Measurements from ENCODE around the gene ZKSCAN8. TPM values are rescaled to one million over a fixed set of nuclear protein-coding genes. Genes with fewer than 3 reads are reported as not detected.
A peak's percentile ranks its signal among the peaks of the same experiment; 100 is the strongest.
"Not testable (repeated sequence)": the region's sequence is repeated elsewhere in the genome, so short reads cannot be mapped to it uniquely, and the experiment has no call there.

The ZKSCAN8 gene
- total RNA-seq (10 to 100 TPM; 25.7 to 36.3 TPM), polyA plus RNA-seq (ENCODE audit: insufficient read length in 2 of 2) (10 to 100 TPM; 22.0 to 28.2 TPM)
- long read RNA-seq, donor 1, full-length matches to known transcripts: 5 of 5 reads
- long read RNA-seq, donor 1, partial matches to known transcripts: 0 of 5 reads
- long read RNA-seq, donor 1, other reads (novel, unspliced or antisense): 0 of 5 reads
- long read RNA-seq, donor 2, full-length matches to known transcripts: 3 of 3 reads
- long read RNA-seq, donor 2, partial matches to known transcripts: 0 of 3 reads
- long read RNA-seq, donor 2, other reads (novel, unspliced or antisense): 0 of 3 reads
- long read RNA-seq, donor 3, full-length matches to known transcripts: 6 of 11 reads
- long read RNA-seq, donor 3, partial matches to known transcripts: 5 of 11 reads
- long read RNA-seq, donor 3, other reads (novel, unspliced or antisense): 0 of 11 reads
- long read RNA-seq, donor 4, full-length matches to known transcripts: 3 of 3 reads
- long read RNA-seq, donor 4, partial matches to known transcripts: 0 of 3 reads
- long read RNA-seq, donor 4, other reads (novel, unspliced or antisense): 0 of 3 reads

GRCh38 chr6:28141500-28142329 lies at the start of gene ZKSCAN8:
Gene ZKSCAN8 (plus strand): TSS chr6:28141883. CDS start chr6:28148408, 6,525 bp downstream.
- peak in 5 of 6 donors; percentile 78 to 98 (median 82) for DNase-seq (ENCODE audit: low read depth in 4 of 6, low spot score in 6 of 6)
- Histone ChIP-seq H3K27ac (ENCODE audit: low read depth, low read length) (peak within 1 kb of the TSS; percentile 88), H3K9me3 (ENCODE audit: control insufficient read depth, insufficient read depth, low read length) (no peaks in the 10 kb centered on the region), H3K27me3 (ENCODE audit: control insufficient read depth, insufficient read depth, low read length) (no peaks in the 10 kb centered on the region), H3K4me3 (ENCODE audit: low read depth, low read length) (peak within 1 kb of the TSS; percentile 92), H3K36me3 (ENCODE audit: control insufficient read depth, insufficient read depth, low read length) (no peaks in the 10 kb centered on the region), H3K4me1 (ENCODE audit: control insufficient read depth, insufficient read depth, low read length) (no peaks in the 10 kb centered on the region)
- WGBS (ENCODE audit: insufficient coverage): 0% methylated on average over 45 of the region's 52 CpGs

- WGBS (ENCODE audit: insufficient coverage): 100% methylated on average over 1 of the region's 7 CpGs
- DNase-seq (ENCODE audit: low read depth in 4 of 6, low spot score in 6 of 6): not testable (repeated sequence)
Measured at GRCh38 chr6:28102222-28102621, 39.5 kb upstream of the ZKSCAN8 start.

GRCh38 chr6:28102699-28103098 lies 39.0 kb upstream of the ZKSCAN8 start:
- not testable (repeated sequence) for H3K4me1 ChIP-seq (ENCODE audit: control insufficient read depth, insufficient read depth, low read length); H3K27me3 ChIP-seq (ENCODE audit: control insufficient read depth, insufficient read depth, low read length); H3K4me3 ChIP-seq (ENCODE audit: low read depth, low read length); H3K36me3 ChIP-seq (ENCODE audit: control insufficient read depth, insufficient read depth, low read length); DNase-seq (ENCODE audit: low read depth in 4 of 6, low spot score in 6 of 6); H3K9me3 ChIP-seq (ENCODE audit: control insufficient read depth, insufficient read depth, low read length); H3K27ac ChIP-seq (ENCODE audit: low read depth, low read length)

More at GRCh38 chr6:28102222-28102621, 39.5 kb upstream of the ZKSCAN8 start:
- H3K9me3 ChIP-seq (ENCODE audit: control insufficient read depth, insufficient read depth, low read length); H3K4me3 ChIP-seq (ENCODE audit: low read depth, low read length); H3K36me3 ChIP-seq (ENCODE audit: control insufficient read depth, insufficient read depth, low read length); H3K27me3 ChIP-seq (ENCODE audit: control insufficient read depth, insufficient read depth, low read length); H3K27ac ChIP-seq (ENCODE audit: low read depth, low read length); H3K4me1 ChIP-seq (ENCODE audit: control insufficient read depth, insufficient read depth, low read length): not testable (repeated sequence)

GRCh38 chr6:28104392-28105244 lies 37.1 kb upstream of the ZKSCAN8 start:
- DNase-seq (ENCODE audit: low read depth in 4 of 6, low spot score in 6 of 6): peak in 5 of 6 donors; percentile 62 to 94 (median 74)
- H3K36me3 ChIP-seq (ENCODE audit: control insufficient read depth, insufficient read depth, low read length): no peaks in the 10 kb centered on the region
- no peaks in the 10 kb centered on the region for H3K9me3 ChIP-seq (ENCODE audit: control insufficient read depth, insufficient read depth, low read length)
- peak overlapping the region; percentile 86 for H3K27ac ChIP-seq (ENCODE audit: low read depth, low read length)
- under 1% methylated on average over 51 of the region's 54 CpGs for WGBS (ENCODE audit: insufficient coverage)
- no peaks in the 10 kb centered on the region for H3K27me3 ChIP-seq (ENCODE audit: control insufficient read depth, insufficient read depth, low read length)
- H3K4me3 ChIP-seq (ENCODE audit: low read depth, low read length): peak overlapping the region; percentile 80
- no peaks in the 10 kb centered on the region for H3K4me1 ChIP-seq (ENCODE audit: control insufficient read depth, insufficient read depth, low read length)

GRCh38 chr6:28105245-28105639 lies 36.4 kb upstream of the ZKSCAN8 start:
- Histone ChIP-seq H3K4me3 (ENCODE audit: low read depth, low read length) (peak overlapping the region; percentile 80), H3K4me1 (ENCODE audit: control insufficient read depth, insufficient read depth, low read length) (no peaks in the 10 kb centered on the region), H3K27me3 (ENCODE audit: control insufficient read depth, insufficient read depth, low read length) (no peaks in the 10 kb centered on the region), H3K9me3 (ENCODE audit: control insufficient read depth, insufficient read depth, low read length) (no peaks in the 10 kb centered on the region), H3K36me3 (ENCODE audit: control insufficient read depth, insufficient read depth, low read length) (no peaks in the 10 kb centered on the region), H3K27ac (ENCODE audit: low read depth, low read length) (peak overlapping the region; percentile 86)
- 25% methylated on average over 3 of the region's 5 CpGs for WGBS (ENCODE audit: insufficient coverage)
- DNase-seq (ENCODE audit: low read depth in 4 of 6, low spot score in 6 of 6): peak in 1 of 6 donors; percentile 57

GRCh38 chr6:28107506-28107905 lies 34.2 kb upstream of the ZKSCAN8 start:
- Histone ChIP-seq H3K9me3 (ENCODE audit: control insufficient read depth, insufficient read depth, low read length) (no peaks in the 10 kb centered on the region), H3K4me3 (ENCODE audit: low read depth, low read length) (no peak overlapping the region), H3K4me1 (ENCODE audit: control insufficient read depth, insufficient read depth, low read length) (no peaks in the 10 kb centered on the region), H3K27ac (ENCODE audit: low read depth, low read length) (no peak overlapping the region), H3K36me3 (ENCODE audit: control insufficient read depth, insufficient read depth, low read length) (no peaks in the 10 kb centered on the region), H3K27me3 (ENCODE audit: control insufficient read depth, insufficient read depth, low read length) (no peaks in the 10 kb centered on the region)
- WGBS (ENCODE audit: insufficient coverage): 48% methylated on average over 3 of the region's 3 CpGs
- no peak for DNase-seq (ENCODE audit: low read depth in 4 of 6, low spot score in 6 of 6)

GRCh38 chr6:28111964-28112363 lies 29.7 kb upstream of the ZKSCAN8 start:
- H3K36me3 ChIP-seq (ENCODE audit: control insufficient read depth, insufficient read depth, low read length): peaks cover 4% of the 10 kb centered on the region
- no peaks in the 10 kb centered on the region for H3K4me1 ChIP-seq (ENCODE audit: control insufficient read depth, insufficient read depth, low read length)
- no peak overlapping the region for H3K4me3 ChIP-seq (ENCODE audit: low read depth, low read length)
- DNase-seq (ENCODE audit: low read depth in 4 of 6, low spot score in 6 of 6): no peak
- H3K27ac ChIP-seq (ENCODE audit: low read depth, low read length): no peak overlapping the region
- WGBS (ENCODE audit: insufficient coverage): 100% methylated on average over 1 of the region's 3 CpGs
- no peaks in the 10 kb centered on the region for H3K9me3 ChIP-seq (ENCODE audit: control insufficient read depth, insufficient read depth, low read length)
- no peaks in the 10 kb centered on the region for H3K27me3 ChIP-seq (ENCODE audit: control insufficient read depth, insufficient read depth, low read length)

- H3K27me3 ChIP-seq (ENCODE audit: control insufficient read depth, insufficient read depth, low read length): no peaks in the 10 kb centered on the region
- WGBS (ENCODE audit: insufficient coverage): no CpG with 5 or more reads among the region's 2 CpGs
- H3K36me3 ChIP-seq (ENCODE audit: control insufficient read depth, insufficient read depth, low read length): peaks cover 21% of the 10 kb centered on the region
- H3K9me3 ChIP-seq (ENCODE audit: control insufficient read depth, insufficient read depth, low read length): no peaks in the 10 kb centered on the region
- no peaks in the 10 kb centered on the region for H3K4me1 ChIP-seq (ENCODE audit: control insufficient read depth, insufficient read depth, low read length)
- H3K4me3 ChIP-seq (ENCODE audit: low read depth, low read length): no peak overlapping the region
- no peak overlapping the region for H3K27ac ChIP-seq (ENCODE audit: low read depth, low read length)
- no peak for DNase-seq (ENCODE audit: low read depth in 4 of 6, low spot score in 6 of 6)
Measured at GRCh38 chr6:28115799-28116198, 25.9 kb upstream of the ZKSCAN8 start.
